HG03175 (cell line): ENCODE results near the gene SYNE2.
A peak's percentile ranks its signal among the peaks of the same experiment; 100 is the strongest.

ENCODE experiments used
- ATAC-seq: cut with Tn5 transposase; IDR thresholded peaks from one replicate; pipeline ENCODE4 v1.9.1; 2021; ENCODE audit warnings: mild to moderate bottlenecking, moderate library complexity; ENCODE audit not compliant: unreplicated experiment

Gene SYNE2

GRCh38 chr14:64235652-64236640, 383.1 kb downstream of the SYNE2 start:
- ATAC-seq: peak; percentile 77

GRCh38 chr14:64238049-64238448, 385.2 kb downstream of the SYNE2 start:
- ATAC-seq: no peak

- no peak for ATAC-seq
Measured at GRCh38 chr14:64238631-64239030, 385.8 kb downstream of the SYNE2 start.

- no peak for ATAC-seq
Measured at GRCh38 chr14:64244279-64244678, 391.5 kb downstream of the SYNE2 start.

- no peak for ATAC-seq
Measured at GRCh38 chr14:64245491-64245890, 392.7 kb downstream of the SYNE2 start.

- no peak for ATAC-seq
Measured at GRCh38 chr14:64246688-64247087, 393.9 kb downstream of the SYNE2 start.

- no peak for ATAC-seq
Measured at GRCh38 chr14:64247195-64247594, 394.4 kb downstream of the SYNE2 start.

- ATAC-seq: no peak
Measured at GRCh38 chr14:64248689-64249088, 395.9 kb downstream of the SYNE2 start.

- no peak for ATAC-seq
Measured at GRCh38 chr14:64249363-64249762, 396.6 kb downstream of the SYNE2 start.

- ATAC-seq: no peak
Measured at GRCh38 chr14:64253672-64254071, 400.9 kb downstream of the SYNE2 start.

GRCh38 chr14:64255756-64256155, 403.0 kb downstream of the SYNE2 start:
- ATAC-seq: no peak

GRCh38 chr14:64260418-64260817, 407.6 kb downstream of the SYNE2 start:
- no peak for ATAC-seq

- no peak for ATAC-seq
Measured at GRCh38 chr14:64265222-64265621, 412.4 kb downstream of the SYNE2 start.

GRCh38 chr14:64266239-64266638, 413.4 kb downstream of the SYNE2 start:
- ATAC-seq: no peak

- no peak for ATAC-seq
Measured at GRCh38 chr14:64272019-64272418, 419.2 kb downstream of the SYNE2 start.
